Measurements from ENCODE around the gene ELN.
A peak's percentile ranks its signal among the peaks of the same experiment; 100 is the strongest.

Gene ELN

GRCh38 chr7:74049997-74050798, 22.2 kb downstream of the ELN start:
- TF ChIP-seq CTCF (IDR thresholded peaks at IDR 0.05) = no peak

GRCh38 chr7:74051193-74051592, 23.2 kb downstream of the ELN start:
- no peak for TF ChIP-seq CTCF (IDR thresholded peaks at IDR 0.05)

GRCh38 chr7:74051629-74052410, 23.8 kb downstream of the ELN start:
- TF ChIP-seq CTCF (IDR thresholded peaks at IDR 0.05) = peak; percentile 25; the same call in 1 of the 2 replicates

GRCh38 chr7:74052628-74053027, 24.7 kb downstream of the ELN start:
- no peak for TF ChIP-seq CTCF (IDR thresholded peaks at IDR 0.05)

GRCh38 chr7:74053589-74054186, 25.7 kb downstream of the ELN start:
- no peak for TF ChIP-seq CTCF (IDR thresholded peaks at IDR 0.05)

GRCh38 chr7:74056096-74056915, 28.3 kb downstream of the ELN start:
- no peak for TF ChIP-seq CTCF (IDR thresholded peaks at IDR 0.05)
